Progenitor cell of endocrine pancreas (in vitro differentiated cells): Measurements from ENCODE around the gene PHLDB1. TPM values are rescaled to one million over a fixed set of nuclear protein-coding genes. Genes with fewer than 3 reads are reported as not detected.

Source experiments
- DNase-seq: peaks from one replicate; pipeline ENCODE4 v3.0.0; 2021; ENCODE audit warnings: low spot score; ENCODE audit not compliant: unreplicated experiment
- H3K27ac Mint-ChIP-seq: 2 replicates; pipeline ENCODE4 v1.8.0; 2021; ENCODE audit warnings: mild to moderate bottlenecking, moderate library complexity, mixed read lengths
- H3K27me3 Mint-ChIP-seq: 2 replicates; pipeline ENCODE4 v1.8.0; 2021; ENCODE audit warnings: mixed read lengths
- H3K36me3 Mint-ChIP-seq: 2 replicates; pipeline ENCODE4 v1.8.0; 2022; ENCODE audit warnings: mixed read lengths; ENCODE audit not compliant: insufficient read depth
- H3K4me1 Mint-ChIP-seq: 2 replicates; pipeline ENCODE4 v1.8.0; 2021; ENCODE audit warnings: low read depth, mixed read lengths
- H3K4me3 Mint-ChIP-seq: 2 replicates; pipeline ENCODE4 v1.8.0; 2021; ENCODE audit warnings: low read depth, mild to moderate bottlenecking, moderate library complexity, mixed read lengths
- H3K9me3 Mint-ChIP-seq: 2 replicates; pipeline ENCODE4 v1.8.0; 2021; ENCODE audit warnings: low read depth, mixed read lengths
- total RNA-seq: library from RNA; stranded (reverse); gene quantifications from 2 replicates; pipeline ENCODE4 v1.2.1, GENCODE V29; 2021
- TF ChIP-seq, protein P1 (sequence below): fragments of 200-600 bp; sonication (generic); IDR thresholded peaks from one replicate; pipeline ENCODE4 v1.5.0; 2021; ENCODE audit warnings: antibody characterized with exemption, mild to moderate bottlenecking; ENCODE audit not compliant: unreplicated experiment

PHLDB1 gene
- total RNA-seq, 1 donor from 2014 or later: 110 TPM

DNA sequence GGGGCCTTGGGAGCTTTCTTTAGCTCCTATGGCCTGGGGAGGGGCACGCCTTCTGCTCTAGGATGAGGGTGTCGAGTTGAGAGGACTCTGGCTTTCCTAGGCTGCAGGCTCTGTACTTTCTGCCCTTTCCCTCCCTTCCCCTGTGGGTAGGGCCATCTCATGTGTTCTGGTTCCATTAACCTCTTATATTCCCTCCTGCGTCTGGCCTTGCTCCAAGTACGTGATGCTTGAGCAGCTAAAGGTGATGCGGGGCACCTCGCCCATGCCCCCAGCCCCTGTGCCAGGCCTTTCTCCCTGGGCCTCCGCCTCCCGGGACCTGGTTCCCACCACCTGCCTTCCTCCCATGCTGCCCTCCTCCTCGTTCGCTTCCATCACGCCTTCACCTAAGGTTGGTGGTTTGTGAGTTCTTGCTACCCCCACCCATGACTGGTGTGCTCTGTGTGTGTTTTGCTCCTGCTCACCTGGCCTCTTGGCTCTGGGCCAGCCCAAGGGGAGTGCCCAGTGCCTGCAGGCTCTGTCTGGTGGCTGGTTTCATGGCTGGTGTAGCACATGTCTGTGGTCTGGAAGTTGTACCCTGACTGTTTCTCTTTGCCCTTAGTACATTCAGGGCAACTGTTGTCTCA is 34.1 kb downstream of the PHLDB1 start:
- H3K27ac Mint-ChIP-seq: no peak overlapping the region
- H3K4me1 Mint-ChIP-seq: no peaks in the 10 kb centered on the region
- H3K4me3 Mint-ChIP-seq: no peak overlapping the region

DNA sequence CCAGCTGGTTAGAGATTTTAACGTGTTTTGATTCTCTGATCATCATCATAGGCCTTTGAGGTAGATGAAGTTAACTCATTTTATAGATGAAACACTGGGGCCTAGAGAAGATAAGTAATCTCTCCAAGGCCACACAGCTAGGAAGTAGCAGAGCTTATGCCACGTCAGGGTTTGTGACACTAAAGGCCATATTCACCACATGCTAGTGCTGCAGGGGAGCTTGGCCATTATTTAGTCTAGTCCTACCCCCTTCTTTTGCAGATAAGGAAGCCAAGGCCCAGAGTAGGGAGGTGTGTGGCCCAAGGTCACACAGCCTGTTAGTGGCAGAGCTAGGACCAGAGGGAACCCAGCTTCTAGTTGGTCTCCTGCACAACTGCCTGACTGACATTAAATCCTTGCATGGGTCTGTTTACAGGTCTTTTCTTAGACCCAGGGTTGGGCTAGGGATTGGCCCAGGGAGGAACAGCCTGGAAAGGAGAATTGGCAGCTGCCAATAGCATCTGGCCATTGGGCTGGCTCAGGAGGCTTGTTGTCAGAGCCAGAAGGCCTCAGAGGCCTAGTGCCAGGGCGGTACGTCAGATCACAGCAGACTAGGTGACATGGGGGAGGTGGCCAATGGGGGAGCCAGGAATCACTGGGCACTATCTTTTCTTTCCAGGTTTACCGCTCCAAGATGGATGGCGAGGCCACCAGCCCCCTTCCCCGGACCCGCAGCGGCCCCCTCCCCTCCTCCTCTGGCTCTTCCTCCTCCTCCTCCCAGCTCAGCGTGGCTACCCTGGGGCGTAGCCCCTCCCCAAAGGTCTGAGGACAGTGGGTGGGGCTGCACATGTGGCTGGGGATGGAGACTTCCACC is 36.0 kb downstream of the PHLDB1 start:
- peaks cover 21% of the 10 kb centered on the region for H3K36me3 Mint-ChIP-seq
- H3K27ac Mint-ChIP-seq: no peak overlapping the region
- no peaks in the 10 kb centered on the region for H3K27me3 Mint-ChIP-seq
- no peak overlapping the region for H3K4me3 Mint-ChIP-seq
- TF ChIP-seq, protein P1, sequence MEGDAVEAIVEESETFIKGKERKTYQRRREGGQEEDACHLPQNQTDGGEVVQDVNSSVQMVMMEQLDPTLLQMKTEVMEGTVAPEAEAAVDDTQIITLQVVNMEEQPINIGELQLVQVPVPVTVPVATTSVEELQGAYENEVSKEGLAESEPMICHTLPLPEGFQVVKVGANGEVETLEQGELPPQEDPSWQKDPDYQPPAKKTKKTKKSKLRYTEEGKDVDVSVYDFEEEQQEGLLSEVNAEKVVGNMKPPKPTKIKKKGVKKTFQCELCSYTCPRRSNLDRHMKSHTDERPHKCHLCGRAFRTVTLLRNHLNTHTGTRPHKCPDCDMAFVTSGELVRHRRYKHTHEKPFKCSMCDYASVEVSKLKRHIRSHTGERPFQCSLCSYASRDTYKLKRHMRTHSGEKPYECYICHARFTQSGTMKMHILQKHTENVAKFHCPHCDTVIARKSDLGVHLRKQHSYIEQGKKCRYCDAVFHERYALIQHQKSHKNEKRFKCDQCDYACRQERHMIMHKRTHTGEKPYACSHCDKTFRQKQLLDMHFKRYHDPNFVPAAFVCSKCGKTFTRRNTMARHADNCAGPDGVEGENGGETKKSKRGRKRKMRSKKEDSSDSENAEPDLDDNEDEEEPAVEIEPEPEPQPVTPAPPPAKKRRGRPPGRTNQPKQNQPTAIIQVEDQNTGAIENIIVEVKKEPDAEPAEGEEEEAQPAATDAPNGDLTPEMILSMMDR: no peak
- no peaks in the 10 kb centered on the region for H3K4me1 Mint-ChIP-seq
- H3K9me3 Mint-ChIP-seq: no peaks in the 10 kb centered on the region
- no peak for DNase-seq

More for the DNA sequence above, 34.1 kb downstream of the PHLDB1 start:
- H3K9me3 Mint-ChIP-seq: no peaks in the 10 kb centered on the region
- TF ChIP-seq, protein P1: no peak
- no peak for DNase-seq
- no peaks in the 10 kb centered on the region for H3K27me3 Mint-ChIP-seq
- peaks cover 21% of the 10 kb centered on the region for H3K36me3 Mint-ChIP-seq

GRCh38 chr11:118643995-118644345 is 36.6 kb downstream of the PHLDB1 start:
- TF ChIP-seq, protein P1: no peak
- Mint-ChIP-seq H3K9me3 (no peaks in the 10 kb centered on the region), H3K27me3 (no peaks in the 10 kb centered on the region), H3K4me3 (no peak overlapping the region), H3K4me1 (no peaks in the 10 kb centered on the region), H3K27ac (no peak overlapping the region), H3K36me3 (peaks cover 23% of the 10 kb centered on the region)
- no peak for DNase-seq

DNA sequence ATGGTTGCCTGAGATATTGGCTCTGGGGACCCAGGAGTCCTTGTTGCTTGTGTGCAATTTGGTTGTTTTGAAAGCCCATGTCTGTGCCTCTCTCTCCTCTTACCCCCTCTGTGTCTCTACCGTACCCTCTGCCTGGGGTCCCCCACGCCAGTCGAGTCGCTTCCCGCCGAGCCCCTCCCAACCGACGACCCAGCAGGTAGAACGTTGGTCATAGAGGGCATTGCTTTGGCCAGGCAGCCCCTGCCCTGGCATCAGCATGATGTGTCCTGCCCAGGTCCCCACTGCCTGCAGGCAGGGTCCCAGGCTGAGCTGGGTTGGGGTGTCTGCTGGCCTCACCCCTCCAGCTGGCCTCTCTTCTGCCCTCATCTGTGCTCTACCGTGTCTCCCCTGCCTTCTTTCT is 37.1 kb downstream of the PHLDB1 start:
- no peaks in the 10 kb centered on the region for H3K9me3 Mint-ChIP-seq
- peaks cover 23% of the 10 kb centered on the region for H3K36me3 Mint-ChIP-seq
- DNase-seq: no peak

GRCh38 chr11:118645066-118645715 is 37.8 kb downstream of the PHLDB1 start:
- Mint-ChIP-seq H3K4me1 (no peaks in the 10 kb centered on the region), H3K27me3 (no peaks in the 10 kb centered on the region), H3K27ac (no peak overlapping the region), H3K36me3 (peaks cover 22% of the 10 kb centered on the region), H3K4me3 (no peak overlapping the region), H3K9me3 (no peaks in the 10 kb centered on the region)
- TF ChIP-seq, protein P1: no peak
- DNase-seq: no peak

More for the DNA sequence above, 37.1 kb downstream of the PHLDB1 start:
- Mint-ChIP-seq H3K27me3 (no peaks in the 10 kb centered on the region), H3K4me1 (no peaks in the 10 kb centered on the region), H3K27ac (no peak overlapping the region), H3K4me3 (no peak overlapping the region)
- TF ChIP-seq, protein P1: no peak
